HEK293 (cell line): ENCODE data around the gene NCMAP.
A peak's percentile ranks its signal among the peaks of the same experiment; 100 is the strongest.

ENCODE experiments used
- ATF2 ChIP-seq: fragments of 450-650 bp; formaldehyde crosslinking; IDR thresholded peaks from 2 replicates; pipeline ENCODE4 v1.5.1; 2016; ENCODE audit warnings: missing biosample characterization, missing genetic modification characterization, low read depth
- EGR2 ChIP-seq: fragments of 450-650 bp; formaldehyde crosslinking; IDR thresholded peaks from 2 replicates; pipeline ENCODE4 v1.5.1; 2016; ENCODE audit warnings: low read depth, missing biosample characterization, missing genetic modification characterization
- GLIS2 ChIP-seq: fragments of 450-650 bp; formaldehyde crosslinking; IDR thresholded peaks from 2 replicates; pipeline ENCODE4 v1.5.1; 2016; ENCODE audit warnings: missing biosample characterization, missing genetic modification characterization
- OVOL3 ChIP-seq: fragments of 450-650 bp; formaldehyde crosslinking; IDR thresholded peaks from 2 replicates; pipeline ENCODE4 v1.5.1; 2016; ENCODE audit warnings: missing biosample characterization, missing genetic modification characterization
- PRDM10 ChIP-seq: fragments of 450-650 bp; formaldehyde crosslinking; IDR thresholded peaks from 2 replicates; pipeline ENCODE4 v1.5.1; 2016; ENCODE audit warnings: missing biosample characterization, missing genetic modification characterization
- SCRT1 ChIP-seq: fragments of 450-650 bp; formaldehyde crosslinking; IDR thresholded peaks from 2 replicates; pipeline ENCODE4 v1.5.1; 2016; ENCODE audit warnings: missing biosample characterization, missing genetic modification characterization, borderline replicate concordance
- TCF7L2 ChIP-seq: IDR thresholded peaks from 2 replicates; pipeline ENCODE4 v1.6.1; 2011; ENCODE audit warnings: low read depth, mild to moderate bottlenecking, inconsistent platforms, low read length, moderate library complexity, borderline replicate concordance
- YY1 ChIP-seq: fragments of 450-650 bp; formaldehyde crosslinking; IDR thresholded peaks from 2 replicates; pipeline ENCODE4 v1.5.1; 2018; ENCODE audit warnings: missing biosample characterization, missing genetic modification characterization
- YY2 ChIP-seq: fragments of 450-650 bp; formaldehyde crosslinking; IDR thresholded peaks from 2 replicates; pipeline ENCODE4 v1.5.1; 2016; ENCODE audit warnings: missing biosample characterization, missing genetic modification characterization
- ZBTB10 ChIP-seq: fragments of 450-650 bp; formaldehyde crosslinking; IDR thresholded peaks from 2 replicates; pipeline ENCODE4 v1.5.1; 2016; ENCODE audit warnings: missing biosample characterization, missing genetic modification characterization
- ZBTB20 ChIP-seq: fragments of 450-650 bp; formaldehyde crosslinking; IDR thresholded peaks from 2 replicates; pipeline ENCODE4 v1.5.1; 2016; ENCODE audit warnings: missing biosample characterization, missing genetic modification characterization
- ZBTB44 ChIP-seq: fragments of 450-650 bp; IDR thresholded peaks from 2 replicates; pipeline ENCODE4 v1.5.1; 2018; ENCODE audit warnings: missing biosample characterization, mild to moderate bottlenecking, missing genetic modification characterization
- ZBTB8A ChIP-seq: fragments of 450-650 bp; formaldehyde crosslinking; IDR thresholded peaks from 2 replicates; pipeline ENCODE4 v1.5.1; 2016; ENCODE audit warnings: missing biosample characterization, missing genetic modification characterization
- ZEB2 ChIP-seq: fragments of 450-650 bp; formaldehyde crosslinking; IDR thresholded peaks from 2 replicates; pipeline ENCODE4 v1.5.1; 2016; ENCODE audit warnings: missing biosample characterization, missing genetic modification characterization
- ZFP69B ChIP-seq: fragments of 450-650 bp; formaldehyde crosslinking; IDR thresholded peaks from 2 replicates; pipeline ENCODE4 v1.5.1; 2016; ENCODE audit warnings: missing biosample characterization, missing genetic modification characterization
- ZNF133 ChIP-seq: fragments of 450-650 bp; formaldehyde crosslinking; IDR thresholded peaks from 2 replicates; pipeline ENCODE4 v1.5.1; 2016; ENCODE audit warnings: missing biosample characterization, missing genetic modification characterization
- ZNF324 ChIP-seq: fragments of 450-650 bp; formaldehyde crosslinking; IDR thresholded peaks from 2 replicates; pipeline ENCODE4 v1.5.1; 2016; ENCODE audit warnings: missing biosample characterization, missing genetic modification characterization
- ZNF335 ChIP-seq: fragments of 450-650 bp; formaldehyde crosslinking; conservative IDR thresholded peaks from 2 replicates; pipeline ENCODE4 v1.5.1; 2016; ENCODE audit warnings: missing biosample characterization, missing genetic modification characterization
- ZNF391 ChIP-seq: fragments of 450-650 bp; formaldehyde crosslinking; IDR thresholded peaks from 2 replicates; pipeline ENCODE4 v1.5.1; 2016; ENCODE audit warnings: low read depth, missing biosample characterization, missing genetic modification characterization, borderline replicate concordance
- ZNF394 ChIP-seq: fragments of 450-650 bp; formaldehyde crosslinking; IDR thresholded peaks from 2 replicates; pipeline ENCODE4 v1.5.1; 2016; ENCODE audit warnings: missing biosample characterization, missing genetic modification characterization, mild to moderate bottlenecking, moderate library complexity, borderline replicate concordance
- ZNF433 ChIP-seq: fragments of 450-650 bp; formaldehyde crosslinking; IDR thresholded peaks from 2 replicates; pipeline ENCODE4 v1.5.1; 2016; ENCODE audit warnings: missing biosample characterization, missing genetic modification characterization, low read depth
- ZNF529 ChIP-seq: fragments of 450-650 bp; formaldehyde crosslinking; IDR thresholded peaks from 2 replicates; pipeline ENCODE4 v1.5.1; 2017; ENCODE audit warnings: missing genetic modification characterization, missing biosample characterization; ENCODE audit not compliant: insufficient replicate concordance
- ZNF544 ChIP-seq: fragments of 450-650 bp; formaldehyde crosslinking; IDR thresholded peaks from 2 replicates; pipeline ENCODE4 v1.5.0; 2017; ENCODE audit warnings: missing biosample characterization, missing genetic modification characterization
- ZNF639 ChIP-seq: fragments of 450-650 bp; formaldehyde crosslinking; IDR thresholded peaks from 2 replicates; pipeline ENCODE4 v1.5.1; 2016; ENCODE audit warnings: missing biosample characterization, missing genetic modification characterization
- ZNF645 ChIP-seq: fragments of 450-650 bp; formaldehyde crosslinking; IDR thresholded peaks from 2 replicates; pipeline ENCODE4; 2016; ENCODE audit warnings: missing biosample characterization, missing genetic modification characterization
- ZNF660 ChIP-seq: fragments of 450-650 bp; IDR thresholded peaks from 2 replicates; pipeline ENCODE4 v1.5.1; 2018; ENCODE audit warnings: missing biosample characterization, mild to moderate bottlenecking, missing genetic modification characterization
- ZNF768 ChIP-seq: fragments of 450-650 bp; formaldehyde crosslinking; IDR thresholded peaks from 2 replicates; pipeline ENCODE4 v1.5.1; 2018; ENCODE audit warnings: missing biosample characterization, mild to moderate bottlenecking, missing genetic modification characterization

NCMAP gene

GRCh38 chr1:24643363-24644099 lies 87.6 kb downstream of the NCMAP start (continued):
- peak; percentile 22; the same call in 1 of the 2 replicates for TF ChIP-seq PRDM10 (tag by site-specific recombination)
- TF ChIP-seq ZBTB20 (tag by site-specific recombination), result 0 out of 2 replicates have a peak, but pooled peaks have one; percentile 0
- TF ChIP-seq ZNF529 (tag by site-specific recombination), result no peak
- TF ChIP-seq ZBTB8A (tag by site-specific recombination), result peak; percentile 56
- peak; percentile 44 for TF ChIP-seq GLIS2 (tag by site-specific recombination)
- no peak for TF ChIP-seq ZFP69B
- TF ChIP-seq ZNF544 (tag by site-specific recombination), result no peak
- TF ChIP-seq YY1 (tag by site-specific recombination), result peak; percentile 77
- TF ChIP-seq ZNF335, result peak; percentile 91
- no peak for TF ChIP-seq ZNF391 (tag by site-specific recombination)
- no peak for TF ChIP-seq TCF7L2
- TF ChIP-seq ZNF394 (tag by site-specific recombination), result peak; percentile 56; the same call in 1 of the 2 replicates
- TF ChIP-seq ZNF660 (tag by site-specific recombination), result 0 out of 2 replicates have a peak, but pooled peaks have one; percentile 24
- peak; percentile 69 for TF ChIP-seq YY2 (tag by site-specific recombination)
- peak; percentile 21; the same call in 1 of the 2 replicates for TF ChIP-seq ZNF324
- no peak for TF ChIP-seq ZNF768
- 0 out of 2 replicates have a peak, but pooled peaks have one; percentile 13 for TF ChIP-seq ZEB2 (tag by site-specific recombination)
- no peak for TF ChIP-seq SCRT1 (tag by site-specific recombination)
- no peak for TF ChIP-seq OVOL3 (tag by site-specific recombination)
- no peak for TF ChIP-seq ZNF433 (tag by site-specific recombination)
- no peak for TF ChIP-seq ZNF639
- TF ChIP-seq ZBTB44 (tag by site-specific recombination), result no peak
- no peak for TF ChIP-seq ZNF645 (tag by site-specific recombination)
- 0 out of 2 replicates have a peak, but pooled peaks have one; percentile 17 for TF ChIP-seq EGR2 (tag by site-specific recombination)
- 0 out of 2 replicates have a peak, but pooled peaks have one; percentile 16 for TF ChIP-seq ZBTB10 (tag by site-specific recombination)
- TF ChIP-seq ATF2 (tag by site-specific recombination), result no peak
- no peak for TF ChIP-seq ZNF133 (tag by site-specific recombination)
